Natural killer cell (primary cell): Measurements from ENCODE around the gene JUN. TPM values are rescaled to one million over a fixed set of nuclear protein-coding genes. Genes with fewer than 3 reads are reported as not detected.

Experiments used
- ATAC-seq, 3 donors: fragments of 150-1000 bp in 2 of 3; fragments of 200-7000 bp in 1 of 3; cut with Tn5 transposase; 1 replicate in 1 of 3; 2 replicates in 2 of 3; pipeline ENCODE4 v1.10.0; 2021; ENCODE audit warnings: mild to moderate bottlenecking in 2 of 3, moderate library complexity in 2 of 3
- DNase-seq, 2 donors: peaks; one replicate each; pipeline versions ENCODE4 v3.0.0 to v3.0.0-alpha.2; 2013 to 2021; ENCODE audit warnings: mixed read lengths in 1 of 2
- H3K27ac ChIP-seq: one replicate; pipeline ENCODE4 v1.5.1; 2013; ENCODE audit warnings: mild to moderate bottlenecking, low read length
- H3K27me3 ChIP-seq: one replicate; pipeline ENCODE4 v1.6.1; 2013; ENCODE audit warnings: low read length; ENCODE audit not compliant: control insufficient read depth, insufficient read depth
- H3K36me3 ChIP-seq: one replicate; pipeline ENCODE4 v1.6.1; 2013; ENCODE audit warnings: low read length; ENCODE audit not compliant: control insufficient read depth, insufficient read depth
- H3K4me1 ChIP-seq: one replicate; pipeline ENCODE4 v1.6.1; 2013; ENCODE audit warnings: low read length; ENCODE audit not compliant: control insufficient read depth, insufficient read depth
- H3K4me3 ChIP-seq: one replicate; pipeline ENCODE4 v1.5.1; 2013; ENCODE audit warnings: low read length
- H3K9me3 ChIP-seq: one replicate; pipeline ENCODE4 v1.6.1; 2013; ENCODE audit warnings: low read length; ENCODE audit not compliant: control insufficient read depth, insufficient read depth
- H3K27ac Mint-ChIP-seq, 2 donors: one replicate each; pipeline ENCODE4 v1.8.0; 2022; ENCODE audit warnings: mild to moderate bottlenecking in 2 of 2, mixed read lengths in 2 of 2, moderate library complexity in 1 of 2
- H3K27me3 Mint-ChIP-seq, 2 donors: one replicate each; pipeline ENCODE4 v1.8.0; 2022; ENCODE audit warnings: low read depth in 2 of 2, mixed read lengths in 2 of 2
- H3K36me3 Mint-ChIP-seq: one replicate; pipeline ENCODE4 v1.8.0; 2022; ENCODE audit warnings: mixed read lengths
- H3K4me1 Mint-ChIP-seq, 2 donors: one replicate each; pipeline ENCODE4 v1.8.0; 2022; ENCODE audit warnings: mixed read lengths in 2 of 2
- H3K4me3 Mint-ChIP-seq: one replicate; pipeline ENCODE4 v1.8.0; 2022; ENCODE audit warnings: mild to moderate bottlenecking, moderate library complexity, mixed read lengths
- H3K9me3 Mint-ChIP-seq, 2 donors: one replicate each; pipeline ENCODE4 v1.8.0; 2022; ENCODE audit warnings: mixed read lengths in 2 of 2
- WGBS: methylation state at CpG from one replicate; pipeline ENCODE4 v1.1.7; 2013; ENCODE audit warnings: missing lambda C conversion rate; ENCODE audit not compliant: insufficient coverage; 5-methylcytosine and 5-hydroxymethylcytosine counted together
- intact Hi-C: fragments of 100-400 bp; cut with micrococcal nuclease; formaldehyde crosslinking; loops from one replicate; pipeline ENCODE4 v1.14.2; 2022
- total RNA-seq, 4 donors: library from RNA; stranded (reverse); fragments of 120-200 nt in 1 of 4; gene quantifications; one replicate each; pipeline versions ENCODE4 v1.2.3 to v1.2.4, GENCODE V29; 2013 to 2022
- TF ChIP-seq, protein P1 (sequence below): fragments of 200-600 bp; IDR thresholded peaks from one replicate; pipeline ENCODE4 v1.8.0; 2022; ENCODE audit warnings: antibody characterized with exemption

The JUN gene
- total RNA-seq, 3 donors from 2014 or later (not counting 1 experiment from before 2014, with no cell fraction given): 1,209 to 1,942 (median 1,808) TPM

DNA sequence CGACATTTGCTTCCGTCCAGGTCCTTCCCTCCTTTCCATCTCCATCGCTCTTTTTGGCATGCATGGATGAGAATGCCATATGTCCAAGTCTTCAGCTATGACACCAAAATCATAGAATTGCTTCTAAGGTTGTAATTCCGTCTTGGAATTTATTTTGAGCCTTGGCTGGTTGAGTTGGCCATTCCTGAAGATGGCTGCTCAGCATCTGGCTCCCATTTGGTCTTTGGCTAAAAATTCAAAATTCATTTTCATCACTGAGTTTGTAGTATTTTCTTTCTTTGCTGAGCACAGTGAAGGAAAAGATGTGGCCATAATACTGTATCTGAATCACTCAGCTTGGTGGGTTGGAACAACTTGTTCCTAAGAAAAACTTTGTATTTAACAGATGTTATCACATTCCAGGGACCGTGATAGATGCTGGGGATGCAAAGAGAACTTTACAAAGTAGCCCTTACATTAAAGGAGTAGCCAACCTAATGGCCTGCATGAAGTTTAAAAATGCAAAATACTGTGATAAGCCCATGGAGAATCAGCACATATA lies 15.6 kb downstream of the JUN start:
- Mint-ChIP-seq H3K4me3 (no peak overlapping the region), H3K27ac (no peak overlapping the region), H3K9me3 (no peaks in the 10 kb centered on the region), H3K27me3 (peaks cover 0 to 6% of the 10 kb centered on the region in 2 donors), H3K4me1 (peaks cover 21% of the 10 kb centered on the region in 2 donors), H3K36me3 (no peaks in the 10 kb centered on the region)
- no peak overlapping the region for H3K4me3 ChIP-seq
- no peak overlapping the region for H3K27ac ChIP-seq
- 97% methylated on average over 5 of the region's 5 CpGs for WGBS
- intact Hi-C loops: no loop called here
- H3K36me3 ChIP-seq: no peaks in the 10 kb centered on the region
- no peak for DNase-seq
- no peaks in the 10 kb centered on the region for H3K9me3 ChIP-seq
- peaks cover 6% of the 10 kb centered on the region for H3K4me1 ChIP-seq
- TF ChIP-seq, protein P1, sequence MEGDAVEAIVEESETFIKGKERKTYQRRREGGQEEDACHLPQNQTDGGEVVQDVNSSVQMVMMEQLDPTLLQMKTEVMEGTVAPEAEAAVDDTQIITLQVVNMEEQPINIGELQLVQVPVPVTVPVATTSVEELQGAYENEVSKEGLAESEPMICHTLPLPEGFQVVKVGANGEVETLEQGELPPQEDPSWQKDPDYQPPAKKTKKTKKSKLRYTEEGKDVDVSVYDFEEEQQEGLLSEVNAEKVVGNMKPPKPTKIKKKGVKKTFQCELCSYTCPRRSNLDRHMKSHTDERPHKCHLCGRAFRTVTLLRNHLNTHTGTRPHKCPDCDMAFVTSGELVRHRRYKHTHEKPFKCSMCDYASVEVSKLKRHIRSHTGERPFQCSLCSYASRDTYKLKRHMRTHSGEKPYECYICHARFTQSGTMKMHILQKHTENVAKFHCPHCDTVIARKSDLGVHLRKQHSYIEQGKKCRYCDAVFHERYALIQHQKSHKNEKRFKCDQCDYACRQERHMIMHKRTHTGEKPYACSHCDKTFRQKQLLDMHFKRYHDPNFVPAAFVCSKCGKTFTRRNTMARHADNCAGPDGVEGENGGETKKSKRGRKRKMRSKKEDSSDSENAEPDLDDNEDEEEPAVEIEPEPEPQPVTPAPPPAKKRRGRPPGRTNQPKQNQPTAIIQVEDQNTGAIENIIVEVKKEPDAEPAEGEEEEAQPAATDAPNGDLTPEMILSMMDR: no peak
- ATAC-seq: no peak
- no peaks in the 10 kb centered on the region for H3K27me3 ChIP-seq

DNA sequence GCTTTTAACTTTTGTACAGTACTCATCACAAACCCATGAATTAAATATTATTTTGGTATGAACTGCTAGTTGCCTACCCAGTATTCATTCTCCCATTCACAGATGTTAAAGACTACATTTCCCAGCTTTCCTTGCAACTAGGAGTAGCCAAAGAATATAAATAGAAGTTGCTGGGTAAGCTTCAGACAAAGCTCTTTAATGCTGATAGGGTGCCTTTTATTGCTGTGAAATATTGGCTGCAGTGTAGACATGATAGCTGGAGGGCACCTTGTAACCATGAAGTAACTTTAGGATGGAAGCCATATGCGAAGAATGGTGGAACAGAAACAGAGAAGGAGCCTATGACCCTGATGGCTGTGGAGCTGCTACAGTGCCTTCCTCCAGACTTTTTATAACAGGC lies 16.7 kb downstream of the JUN start:
- no peak overlapping the region for H3K27ac Mint-ChIP-seq
- H3K4me1 Mint-ChIP-seq: peaks cover 18 to 19% of the 10 kb centered on the region in 2 donors
- no peak overlapping the region for H3K4me3 Mint-ChIP-seq
- no peak for DNase-seq
- no peak for ATAC-seq
- H3K4me3 ChIP-seq: no peak overlapping the region
- WGBS: 100% methylated on average over 1 of the region's 1 CpG
- H3K9me3 Mint-ChIP-seq: no peaks in the 10 kb centered on the region
- TF ChIP-seq, protein P1: no peak
- no peaks in the 10 kb centered on the region for H3K36me3 ChIP-seq
- peaks cover 4% of the 10 kb centered on the region for H3K4me1 ChIP-seq
- no peaks in the 10 kb centered on the region for H3K27me3 ChIP-seq
- no peaks in the 10 kb centered on the region for H3K36me3 Mint-ChIP-seq
- intact Hi-C loops: no loop called here
- no peaks in the 10 kb centered on the region for H3K9me3 ChIP-seq
- H3K27me3 Mint-ChIP-seq: peaks cover 4 to 6% of the 10 kb centered on the region in 2 donors
- H3K27ac ChIP-seq: no peak overlapping the region

DNA sequence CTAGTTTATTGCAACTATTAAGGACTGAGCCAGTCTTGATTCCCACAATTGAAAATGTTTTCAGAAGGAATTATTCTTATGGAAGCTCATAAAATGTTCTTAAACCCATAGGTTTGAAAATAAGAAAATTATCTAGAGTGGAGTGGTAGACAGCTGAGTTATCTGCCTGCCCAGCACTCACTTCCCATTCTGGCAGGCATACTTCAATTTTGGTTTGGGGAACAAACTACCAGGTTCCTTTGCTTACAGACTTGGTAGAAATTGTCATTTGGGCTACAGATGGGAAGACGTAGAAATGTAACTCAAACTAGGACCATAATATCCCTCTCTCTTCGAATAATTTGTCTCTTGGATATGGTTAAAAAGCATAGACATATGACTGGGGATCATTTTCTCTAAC lies 18.4 kb downstream of the JUN start:
- ATAC-seq (no peak), DNase-seq (no peak)
- H3K4me1 Mint-ChIP-seq: peaks cover 18 to 22% of the 10 kb centered on the region in 2 donors
- Histone ChIP-seq H3K36me3 (no peaks in the 10 kb centered on the region), H3K27ac (no peak overlapping the region), H3K4me1 (peaks cover 4% of the 10 kb centered on the region), H3K9me3 (no peaks in the 10 kb centered on the region), H3K27me3 (no peaks in the 10 kb centered on the region), H3K4me3 (no peak overlapping the region)
- no CpG with 5 or more reads among the region's 2 CpGs for WGBS
- TF ChIP-seq, protein P1: no peak
- no peaks in the 10 kb centered on the region for H3K9me3 Mint-ChIP-seq
- H3K4me3 Mint-ChIP-seq: no peak overlapping the region
- no peaks in the 10 kb centered on the region for H3K36me3 Mint-ChIP-seq
- H3K27ac Mint-ChIP-seq: no peak overlapping the region
- H3K27me3 Mint-ChIP-seq: peaks cover 5 to 6% of the 10 kb centered on the region in 2 donors
- intact Hi-C loops: no loop called here

DNA sequence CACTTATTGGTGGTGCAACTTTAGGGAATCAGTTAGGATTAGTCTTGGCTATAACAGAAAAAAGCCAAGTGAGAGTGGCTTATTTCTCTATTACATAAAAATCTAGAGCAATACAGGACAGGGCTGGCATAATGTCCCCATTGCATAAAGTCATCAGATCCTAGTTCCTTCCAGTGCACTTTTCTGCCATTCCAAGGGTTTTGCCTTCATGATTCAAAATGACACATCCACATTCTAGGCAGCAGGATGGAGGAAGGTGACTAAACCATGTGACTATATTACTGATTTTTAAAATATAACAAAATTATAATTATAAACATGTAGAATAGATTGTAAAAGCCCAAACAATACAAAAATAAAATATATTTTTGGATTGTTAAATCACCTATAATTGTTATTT lies 18.8 kb downstream of the JUN start:
- ATAC-seq: no peak
- Mint-ChIP-seq H3K27ac (no peak overlapping the region), H3K4me3 (no peak overlapping the region), H3K36me3 (no peaks in the 10 kb centered on the region), H3K9me3 (no peaks in the 10 kb centered on the region), H3K4me1 (peaks cover 18 to 22% of the 10 kb centered on the region in 2 donors), H3K27me3 (peaks cover 5 to 6% of the 10 kb centered on the region in 2 donors)
- peaks cover 4% of the 10 kb centered on the region for H3K4me1 ChIP-seq
- TF ChIP-seq, protein P1: no peak
- no peak overlapping the region for H3K4me3 ChIP-seq
- no peaks in the 10 kb centered on the region for H3K27me3 ChIP-seq
- H3K27ac ChIP-seq: no peak overlapping the region
- DNase-seq: no peak
- intact Hi-C loops: no loop called here
- no peaks in the 10 kb centered on the region for H3K36me3 ChIP-seq
- H3K9me3 ChIP-seq: no peaks in the 10 kb centered on the region
